HepG2 (cell line): ENCODE results near the gene NR3C2. TPM values are rescaled to one million over a fixed set of nuclear protein-coding genes. Genes with fewer than 3 reads are reported as not detected.

Experiments used
- ADNP ChIP-seq: sonication (generic); formaldehyde crosslinking; IDR thresholded peaks from 2 replicates; pipeline ENCODE4 v1.4.0; 2020; ENCODE audit warnings: missing genetic modification reagents
- JARID2 ChIP-seq: sonication (generic); formaldehyde crosslinking; IDR thresholded peaks from 2 replicates; pipeline ENCODE4 v1.8.1; 2023; ENCODE audit warnings: missing genetic modification reagents, inconsistent platforms; ENCODE audit not compliant: insufficient replicate concordance
- PITX1 ChIP-seq: sonication (generic); formaldehyde crosslinking; IDR thresholded peaks from 2 replicates; pipeline ENCODE4 v1.5.1; 2020; ENCODE audit warnings: mild to moderate bottlenecking, missing genetic modification reagents
- RARA ChIP-seq: IDR thresholded peaks from 2 replicates; pipeline ENCODE4 v1.6.1; 2016; ENCODE audit warnings: missing genetic modification reagents, missing compliant biosample characterization
- RNF2 ChIP-seq: fragments of 450-650 bp; conservative IDR thresholded peaks from 2 replicates; pipeline ENCODE4 v1.6.1; 2016; ENCODE audit warnings: low read depth
- SOX6 ChIP-seq, 2 experiments: fragments of 450-650 bp in 1 of 2; sonication (generic) in 1 of 2; formaldehyde crosslinking in 1 of 2; IDR thresholded peaks; 2 replicates each; pipeline versions ENCODE4 v1.4.0 to v1.6.1; 2017 to 2020; ENCODE audit warnings: antibody characterized with exemption in 1 of 2, mild to moderate bottlenecking in 1 of 2, missing genetic modification reagents in 1 of 2
- SP2 ChIP-seq: sonication (generic); formaldehyde crosslinking; IDR thresholded peaks from 2 replicates; pipeline ENCODE4 v1.5.1; 2020; ENCODE audit warnings: mild to moderate bottlenecking, missing genetic modification reagents
- ZBTB26 ChIP-seq: IDR thresholded peaks from 2 replicates; pipeline ENCODE4 v1.6.1; 2016; ENCODE audit warnings: missing compliant biosample characterization, missing genetic modification reagents, borderline replicate concordance
- ZBTB34 ChIP-seq: sonication (generic); formaldehyde crosslinking; IDR thresholded peaks from 2 replicates; pipeline ENCODE4 v1.8.0; 2022; ENCODE audit warnings: mild to moderate bottlenecking, missing genetic modification reagents
- ZFP82 ChIP-seq: sonication (generic); formaldehyde crosslinking; IDR thresholded peaks from 2 replicates; pipeline ENCODE4 v1.5.1; 2020; ENCODE audit warnings: mild to moderate bottlenecking, missing genetic modification reagents, borderline replicate concordance
- ZNF101 ChIP-seq: sonication (generic); formaldehyde crosslinking; IDR thresholded peaks from 2 replicates; pipeline ENCODE4 v1.4.0; 2020; ENCODE audit warnings: mild to moderate bottlenecking, low read depth, missing genetic modification reagents, borderline replicate concordance
- ZNF564 ChIP-seq: sonication (generic); formaldehyde crosslinking; IDR thresholded peaks from 2 replicates; pipeline ENCODE4 v1.8.1; 2023; ENCODE audit warnings: mild to moderate bottlenecking, missing genetic modification reagents
- polyA plus RNA-seq, 8 experiments: library from polyadenylated mRNA; depleted of rRNA in 3 of 8; stranded (reverse) in 7 of 8; unstranded in 1 of 8; fragments of >200 nt; fragmentation: Illumina TruSeq in 4 of 8; extraction: Trizol in 4 of 8; gene quantifications; 2 replicates each; pipeline versions ENCODE4 v1.2.1 to v1.2.3, GENCODE V29; 2011 to 2016; ENCODE audit warnings: low read depth in 4 of 8, missing spikeins in 1 of 8, mixed read lengths in 1 of 8; ENCODE audit not compliant: insufficient read depth in 1 of 8
- total RNA-seq, 5 experiments: library from RNA; depleted of rRNA; stranded (reverse); fragments of >200 nt; fragmentation: Illumina TruSeq; extraction: Trizol; gene quantifications; 2 replicates each; pipeline ENCODE4 v1.2.3, GENCODE V29; 2016; ENCODE audit warnings: low read depth in 1 of 5
- TF ChIP-seq, protein P1 (sequence below), 2 experiments: sonication (generic) in 1 of 2; formaldehyde crosslinking in 1 of 2; IDR thresholded peaks; 2 replicates each; pipeline versions ENCODE4 v1.4.0 to v1.6.1; 2016 to 2020; ENCODE audit warnings: borderline replicate concordance in 1 of 2, low read depth in 1 of 2, mild to moderate bottlenecking in 1 of 2, missing genetic modification reagents in 1 of 2

Gene NR3C2
- total and polyA plus RNA-seq, 2 of the 13 experiments (the other 11 are each of a cell fraction or from before 2014, with no cell fraction given) = 0.26 to 0.46 TPM

DNA sequence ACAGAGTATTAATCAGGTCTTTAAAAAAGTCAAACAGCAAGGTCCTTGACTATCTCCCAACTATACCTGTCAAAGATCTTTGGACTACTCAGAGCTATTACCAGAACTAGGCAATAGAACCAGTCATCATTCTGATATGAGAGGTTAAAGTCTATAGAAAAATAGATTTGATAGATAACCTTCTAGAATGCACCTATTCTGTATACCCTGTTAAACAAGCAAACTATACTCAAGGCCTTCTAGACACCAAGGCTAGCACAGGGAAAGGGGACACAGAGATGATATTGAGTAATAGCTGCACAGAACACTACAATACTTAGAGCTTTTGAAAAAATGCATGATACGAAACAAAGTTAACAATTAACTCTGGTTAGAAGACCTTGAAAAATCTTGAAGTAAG, 149.5 kb downstream of the NR3C2 start (continued):
- TF ChIP-seq, protein P1, sequence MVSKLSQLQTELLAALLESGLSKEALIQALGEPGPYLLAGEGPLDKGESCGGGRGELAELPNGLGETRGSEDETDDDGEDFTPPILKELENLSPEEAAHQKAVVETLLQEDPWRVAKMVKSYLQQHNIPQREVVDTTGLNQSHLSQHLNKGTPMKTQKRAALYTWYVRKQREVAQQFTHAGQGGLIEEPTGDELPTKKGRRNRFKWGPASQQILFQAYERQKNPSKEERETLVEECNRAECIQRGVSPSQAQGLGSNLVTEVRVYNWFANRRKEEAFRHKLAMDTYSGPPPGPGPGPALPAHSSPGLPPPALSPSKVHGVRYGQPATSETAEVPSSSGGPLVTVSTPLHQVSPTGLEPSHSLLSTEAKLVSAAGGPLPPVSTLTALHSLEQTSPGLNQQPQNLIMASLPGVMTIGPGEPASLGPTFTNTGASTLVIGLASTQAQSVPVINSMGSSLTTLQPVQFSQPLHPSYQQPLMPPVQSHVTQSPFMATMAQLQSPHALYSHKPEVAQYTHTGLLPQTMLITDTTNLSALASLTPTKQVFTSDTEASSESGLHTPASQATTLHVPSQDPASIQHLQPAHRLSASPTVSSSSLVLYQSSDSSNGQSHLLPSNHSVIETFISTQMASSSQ (IDR thresholded peaks at IDR 0.05; ENCODE audit: low read depth) = 0 out of 2 replicates have a peak, but pooled peaks have one; percentile 20
- TF ChIP-seq, protein P1 (CRISPR knock-in tag; IDR thresholded peaks at IDR 0.05; ENCODE audit: borderline replicate concordance) = peak; percentile 62; the same call in 1 of the 2 replicates
- TF ChIP-seq ADNP = no peak
- TF ChIP-seq SOX6 (IDR thresholded peaks at IDR 0.05) = no peak
- TF ChIP-seq SOX6 (CRISPR knock-in tag; IDR thresholded peaks at IDR 0.05) = peak; percentile 32; the same call in 1 of the 2 replicates
- no peak for TF ChIP-seq JARID2 (CRISPR knock-in tag)
- TF ChIP-seq ZNF101 (CRISPR knock-in tag) = no peak
- no peak for TF ChIP-seq ZFP82 (CRISPR knock-in tag)
- TF ChIP-seq ZBTB34 (CRISPR knock-in tag) = no peak
- no peak for TF ChIP-seq ZNF564 (CRISPR knock-in tag)
- no peak for TF ChIP-seq RARA
- TF ChIP-seq SP2 = no peak
- TF ChIP-seq PITX1 = no peak
- TF ChIP-seq ZBTB26 = peak; percentile 83; the same call in 1 of the 2 replicates
- TF ChIP-seq RNF2 = no peak
